ENCODE data around the gene PGP.

The PGP gene

DNA sequence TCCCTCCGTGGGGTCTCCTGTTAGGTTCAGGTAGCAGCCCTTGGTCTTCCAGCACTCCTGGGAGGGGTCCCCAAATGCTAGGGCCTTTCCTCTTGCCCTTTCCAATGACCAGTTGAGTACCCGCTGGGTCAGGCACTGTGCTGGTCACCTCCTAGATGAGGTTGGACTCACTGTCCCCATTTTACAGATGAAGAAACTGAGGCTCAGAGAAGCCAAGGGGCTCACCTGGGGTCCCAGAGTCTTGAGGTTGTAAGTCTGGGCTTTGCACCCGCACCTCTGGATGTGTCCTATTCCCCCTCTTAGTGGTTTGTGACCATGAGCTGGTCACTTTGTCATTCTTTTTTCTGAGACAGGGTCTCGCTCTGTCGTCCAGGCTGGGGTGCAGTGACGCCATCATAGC is 16.9 kb downstream of the PGP start:
- no peak for DNase-seq

DNA sequence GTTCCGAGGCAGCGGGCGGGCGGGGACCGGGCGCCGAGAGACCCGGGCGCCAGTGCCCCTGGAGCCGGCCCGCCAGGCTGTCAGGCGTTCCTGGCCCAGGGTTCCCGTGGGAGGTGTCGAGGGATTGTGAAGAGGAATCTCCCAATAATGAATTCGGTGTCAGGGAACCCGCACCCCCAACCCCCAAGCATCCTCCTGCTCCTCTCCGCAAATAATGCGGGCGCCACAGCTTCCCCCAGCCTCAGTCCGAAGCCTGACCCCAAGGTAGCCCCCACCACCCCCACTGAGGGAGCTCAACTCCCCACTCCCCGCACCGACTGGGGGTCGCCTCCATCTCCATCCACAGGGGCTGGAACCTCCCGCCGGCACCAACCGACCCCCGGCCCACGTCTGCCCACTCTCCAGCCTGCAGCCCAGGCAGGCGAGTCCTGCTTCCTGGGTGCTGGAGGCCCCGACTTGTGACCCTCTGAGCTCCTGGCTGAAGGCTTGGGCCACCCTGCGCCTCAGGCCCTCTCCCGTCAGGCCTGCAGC is 17.6 kb downstream of the PGP start:
- DNase-seq: no peak

DNA sequence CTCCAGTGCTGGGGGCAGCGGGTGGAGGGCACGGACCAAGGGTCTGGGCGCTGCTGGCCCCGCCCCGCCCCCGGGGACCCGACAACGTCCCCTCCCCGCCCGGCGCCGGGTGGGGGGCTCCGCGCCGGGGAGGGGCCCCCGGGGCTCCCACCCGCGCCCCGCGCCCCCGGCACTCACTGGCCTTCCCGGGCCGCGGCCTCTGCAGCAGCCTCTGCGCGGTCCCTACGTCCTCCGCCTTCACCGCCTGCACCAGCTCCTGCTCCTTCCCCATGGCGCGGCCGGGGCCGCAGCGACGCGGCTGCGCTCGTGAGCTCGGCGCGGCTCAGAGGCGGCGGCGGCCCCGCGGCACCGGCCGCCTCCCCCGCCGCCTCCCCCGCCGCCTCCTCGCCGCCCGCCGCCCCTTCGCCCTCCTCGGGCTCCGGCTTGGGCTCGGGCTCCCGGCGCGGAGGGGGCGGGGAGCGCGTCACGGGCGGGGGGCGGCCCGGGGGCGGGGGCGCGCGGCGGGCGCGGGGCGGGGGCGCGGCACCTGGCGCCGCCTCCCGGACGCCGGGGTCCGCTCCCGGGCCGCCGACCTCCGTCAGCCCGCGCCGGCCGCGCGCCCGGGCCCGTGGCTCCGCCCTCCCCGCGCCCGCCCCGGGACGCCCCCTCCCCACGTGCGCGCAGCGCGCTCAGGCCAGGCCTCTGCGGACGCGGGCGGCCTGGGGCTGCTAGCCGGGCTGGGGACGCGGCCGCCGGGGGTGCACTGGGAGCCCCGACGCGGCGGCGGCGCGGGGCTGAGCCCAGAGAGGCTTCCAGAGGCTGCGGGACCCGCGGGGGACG is 18.3 kb downstream of the PGP start, which contains the start of gene CASKIN1:
Gene CASKIN1 (minus strand): TSS at position 444 of the 819 bp plus-strand sequence. CDS start 173 bp downstream, at position 271.
- no peak for DNase-seq

DNA sequence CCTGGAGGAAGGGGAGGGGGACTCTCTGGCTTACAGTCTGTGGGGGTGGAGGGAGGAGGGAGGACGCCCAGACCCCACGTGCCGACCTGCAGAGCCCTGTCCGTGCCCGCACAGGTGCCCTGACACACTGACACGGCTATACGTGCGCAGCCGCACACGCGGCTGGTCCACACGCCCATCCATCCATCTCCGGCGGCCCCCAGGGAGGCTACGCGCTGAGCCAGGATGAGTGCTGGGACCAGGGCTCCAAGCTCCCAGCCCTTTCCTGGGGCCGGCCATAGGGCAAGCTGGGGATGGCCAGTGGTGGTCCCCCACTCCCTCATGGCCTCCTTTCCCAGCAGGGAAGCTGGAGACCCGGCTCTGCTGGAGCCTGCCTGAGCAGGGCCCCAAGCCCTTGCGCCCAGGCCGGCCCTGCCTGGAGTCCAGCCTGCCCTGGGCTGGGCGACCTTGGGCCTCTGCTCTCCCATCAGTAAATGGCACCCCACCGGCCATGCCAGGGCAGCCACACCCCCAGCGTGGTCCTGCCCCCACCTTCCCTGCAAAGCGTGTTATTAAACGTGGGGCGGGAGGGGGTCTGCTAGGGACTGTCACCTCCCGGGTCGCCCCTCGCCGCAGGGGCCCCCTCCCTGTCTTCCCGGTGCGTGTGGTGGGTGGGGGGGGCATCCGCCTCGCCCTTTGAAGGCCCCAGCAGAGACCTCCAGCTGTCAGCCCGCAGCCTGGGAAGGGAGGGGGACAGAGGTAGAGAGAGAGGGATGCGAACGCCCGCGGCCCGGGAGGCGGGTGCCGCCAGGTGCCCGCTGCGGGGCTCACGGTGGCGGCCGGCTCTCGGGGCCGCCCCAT is 19.1 kb downstream of the PGP start:
- DNase-seq: no peak

DNA sequence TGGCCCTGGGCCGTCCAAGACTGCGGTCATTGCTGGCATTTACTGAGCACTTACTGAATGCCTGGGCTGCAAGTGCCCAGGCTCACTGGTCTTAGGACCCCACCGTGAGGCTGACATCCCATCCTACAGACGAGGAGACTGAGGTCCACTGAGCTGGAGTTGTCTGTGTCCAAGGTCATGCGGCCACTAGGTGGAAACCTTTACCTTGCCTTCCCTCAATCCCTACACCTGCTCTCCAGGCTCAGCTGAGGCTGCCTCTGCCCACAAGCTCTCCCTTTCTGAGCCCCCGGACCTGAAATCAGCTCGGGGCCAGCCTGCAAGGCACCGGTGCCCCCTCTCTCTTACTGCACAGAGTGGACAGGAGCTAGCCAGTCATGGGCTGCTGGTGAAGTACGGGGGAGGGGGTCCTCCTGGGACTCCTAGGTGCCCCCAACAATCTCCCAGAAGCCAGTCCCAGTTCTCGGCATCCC is 19.8 kb downstream of the PGP start:
- DNase-seq: peak; percentile 48

DNA sequence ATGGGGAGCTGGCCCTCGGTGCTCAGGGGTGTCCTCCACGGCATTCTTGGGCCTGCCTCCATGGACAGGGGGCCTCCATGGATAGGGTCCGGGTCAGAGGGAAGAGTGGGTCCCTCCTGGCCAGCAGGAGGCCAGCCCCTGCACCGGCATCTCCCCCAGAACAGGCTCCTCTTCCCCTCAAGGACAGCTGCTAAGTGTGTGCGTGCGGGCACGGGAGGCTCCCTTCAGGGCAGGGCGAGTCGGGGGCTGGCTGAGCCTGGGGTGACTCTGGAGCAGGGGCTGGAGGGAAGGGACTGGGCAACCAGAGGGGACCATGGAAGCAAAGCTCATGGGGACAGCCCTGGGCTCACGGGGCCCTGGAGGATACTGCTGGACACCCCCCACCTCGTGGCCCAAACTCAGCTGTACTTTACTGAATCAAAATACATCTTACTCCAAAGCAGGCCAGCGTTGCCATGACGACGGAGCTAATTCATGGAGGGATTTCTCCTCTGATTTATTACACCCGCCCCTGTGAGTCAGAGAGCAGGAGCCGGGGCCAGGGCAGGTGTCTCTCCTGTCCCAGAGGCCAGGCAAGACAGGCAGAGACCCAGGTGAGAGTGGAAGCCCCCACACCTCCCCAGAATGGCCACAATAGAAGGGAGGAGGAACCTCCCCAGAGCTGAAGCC is 20.3 kb downstream of the PGP start:
- no peak for DNase-seq

DNA sequence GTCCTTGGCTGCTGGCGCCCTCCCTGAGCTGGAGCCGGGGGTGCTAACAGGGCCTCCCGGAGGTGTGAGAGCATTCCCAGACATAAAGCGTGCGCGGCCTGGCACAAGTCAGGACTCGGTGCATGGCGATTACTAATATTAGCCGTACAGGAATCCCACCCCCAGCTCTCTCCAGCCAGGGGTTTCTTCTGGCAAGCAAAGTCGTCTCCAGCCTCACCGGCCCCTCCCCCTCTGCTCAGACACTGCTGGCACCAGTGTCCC is 23.3 kb downstream of the PGP start:
- DNase-seq: no peak

DNA sequence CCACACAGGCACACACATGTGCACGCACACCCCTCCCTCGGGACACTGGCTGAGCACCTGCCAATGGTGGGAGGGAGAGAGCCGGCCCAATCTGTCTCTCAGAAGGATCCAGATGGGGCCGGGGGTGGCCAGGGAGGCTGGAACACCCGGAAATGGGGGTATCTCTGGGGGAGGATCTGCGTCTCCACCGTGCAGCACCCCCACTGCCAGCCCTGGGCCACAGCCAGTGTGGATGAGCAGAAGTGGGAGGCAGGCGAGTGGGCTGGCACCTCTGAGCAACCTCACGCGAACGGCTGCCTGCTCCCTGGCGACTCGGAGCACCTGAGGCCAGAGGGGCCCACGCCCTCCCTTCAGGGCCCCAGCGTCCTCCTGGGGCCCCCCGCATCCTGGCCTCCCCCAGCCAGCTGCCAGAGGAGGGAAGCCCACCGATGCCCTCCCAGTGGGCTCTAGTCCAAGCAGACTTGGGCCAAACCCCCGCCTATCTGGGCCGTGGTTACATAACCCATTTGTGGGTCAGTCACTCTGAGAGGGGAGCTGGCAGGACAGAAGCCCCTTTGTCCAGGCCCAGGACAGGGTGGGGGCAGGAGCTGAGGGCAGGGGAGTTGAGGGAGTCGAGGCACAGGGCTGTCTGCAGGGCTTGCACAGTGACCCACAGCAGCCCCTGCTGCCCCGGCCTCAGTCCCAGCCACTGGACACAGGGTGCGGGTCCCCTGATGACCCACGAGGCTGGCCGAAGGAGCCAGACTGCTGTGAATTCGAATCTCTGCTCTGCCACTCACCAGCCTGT is 23.8 kb downstream of the PGP start:
- DNase-seq: no peak

DNA sequence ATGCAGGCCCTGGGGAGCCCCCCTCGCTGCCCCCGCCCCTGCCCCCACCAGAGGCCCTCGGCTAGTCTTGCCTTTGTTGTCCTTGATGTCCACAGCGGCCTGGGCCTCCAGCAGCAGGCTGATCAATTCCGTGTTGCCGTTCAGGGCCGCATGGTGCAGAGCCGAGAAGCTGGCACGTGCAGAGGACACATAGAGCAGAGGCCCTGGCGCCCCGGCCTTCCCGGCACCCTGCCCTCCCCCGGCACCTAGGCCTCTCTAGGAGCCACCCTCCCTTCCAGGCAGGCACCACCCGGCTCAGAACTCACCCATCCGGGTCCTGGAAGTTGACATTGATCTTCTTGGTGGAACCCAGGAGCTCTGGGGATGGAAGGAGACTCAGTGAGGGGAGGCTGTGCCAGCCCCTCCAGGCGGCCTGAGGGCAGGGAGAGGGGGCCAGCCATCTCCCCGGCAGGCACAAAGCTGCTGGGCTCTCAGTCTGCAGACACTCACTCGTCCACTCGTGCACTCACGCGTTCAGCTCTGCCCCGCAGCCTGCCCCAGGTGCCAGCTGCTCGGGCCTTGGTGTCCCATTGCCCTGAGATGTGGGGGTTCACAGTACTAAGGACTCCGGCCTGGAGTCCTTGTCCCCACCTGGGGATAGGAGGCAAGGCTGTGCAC is 24.5 kb downstream of the PGP start:
- no peak for DNase-seq

DNA sequence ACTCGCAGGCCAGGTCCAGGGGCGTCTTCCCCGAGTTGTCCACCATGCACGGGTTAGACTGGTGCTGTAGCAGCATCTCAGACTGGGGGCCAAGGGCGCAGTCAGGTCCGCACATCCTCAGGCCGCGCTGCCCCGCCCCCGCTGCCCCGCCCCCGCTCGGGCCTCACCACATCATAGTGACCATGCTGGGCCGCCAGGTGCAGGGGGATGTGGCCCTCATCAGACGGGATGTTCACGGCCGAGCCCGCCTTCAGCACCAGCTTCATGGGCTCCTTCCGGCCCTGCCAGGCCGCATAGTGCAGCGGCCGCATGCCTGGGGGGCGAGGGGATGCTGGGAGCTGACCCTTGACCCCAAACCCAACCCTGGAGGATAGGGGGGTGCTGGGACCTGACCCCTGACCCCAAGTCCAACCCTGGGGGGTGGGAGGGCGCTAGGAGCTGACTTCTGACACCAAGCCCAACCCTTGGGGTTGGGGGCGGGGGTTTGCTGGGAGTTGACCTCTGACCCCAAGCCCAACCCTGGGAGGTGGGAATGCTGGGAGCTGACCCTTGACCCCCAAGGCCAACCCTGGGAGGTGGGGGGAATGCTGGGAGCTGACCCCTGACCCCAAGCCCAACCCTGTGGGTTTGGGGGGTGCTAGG is 25.3 kb downstream of the PGP start:
- DNase-seq: no peak

DNA sequence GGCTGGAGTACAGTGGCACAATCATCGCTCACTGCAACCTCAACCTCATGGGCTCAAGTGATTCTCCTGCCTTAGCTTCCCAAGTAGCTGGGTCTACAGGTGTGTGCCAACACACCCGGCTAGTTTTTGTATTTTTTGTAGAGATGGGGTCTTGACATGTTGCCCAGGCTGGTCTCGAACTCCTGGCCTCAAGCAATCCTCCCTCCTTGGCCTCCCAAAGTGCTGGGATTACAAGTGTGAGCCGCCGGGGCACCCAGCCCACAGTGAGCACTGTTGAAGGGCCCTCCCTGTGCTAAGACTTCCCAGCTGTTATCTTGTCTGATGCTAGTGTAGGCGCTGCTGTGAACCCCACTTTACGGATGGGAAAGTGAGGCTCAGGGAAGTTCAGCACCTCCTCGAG is 26.2 kb downstream of the PGP start:
- no peak for DNase-seq

DNA sequence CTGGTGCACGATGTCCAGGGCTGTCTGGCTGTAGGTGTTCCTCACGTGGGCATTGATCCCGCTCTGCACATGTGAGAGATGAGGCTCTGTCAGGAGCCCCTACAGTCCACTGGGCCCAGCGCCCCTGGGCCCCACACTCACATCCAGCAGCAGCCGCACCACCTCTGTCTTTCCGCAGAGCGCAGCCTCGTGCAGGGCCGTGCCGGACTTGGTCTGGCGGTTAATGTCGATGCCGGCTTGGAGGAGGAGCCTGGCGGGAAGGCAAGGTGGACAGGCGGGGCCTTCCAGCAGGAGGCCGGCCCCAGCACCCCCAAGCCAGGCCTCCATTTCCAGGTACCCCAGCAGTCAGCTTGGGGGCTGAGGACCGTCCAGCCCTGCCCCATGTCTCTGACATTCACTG is 27.4 kb downstream of the PGP start:
- DNase-seq: no peak

DNA sequence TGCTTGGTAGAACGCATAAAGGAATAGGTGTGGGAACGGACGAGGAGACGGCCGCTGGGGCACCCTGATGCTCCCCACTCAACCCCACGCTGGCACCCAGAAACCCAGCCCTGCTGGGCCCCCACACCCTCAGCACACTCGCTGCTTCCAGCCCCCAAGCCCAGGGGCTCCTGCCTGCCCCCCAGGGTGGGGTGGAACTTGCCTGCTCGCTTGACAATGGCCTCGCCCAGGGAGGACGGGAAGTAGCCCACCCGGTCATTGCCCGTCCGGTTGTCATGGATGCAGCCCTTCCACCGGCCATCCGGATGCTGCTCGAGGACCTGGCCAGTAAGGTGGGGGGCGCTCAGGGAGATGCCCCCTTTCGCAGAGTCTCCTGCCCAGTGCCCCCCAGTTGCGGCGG is 28.1 kb downstream of the PGP start:
- DNase-seq: no peak

DNA sequence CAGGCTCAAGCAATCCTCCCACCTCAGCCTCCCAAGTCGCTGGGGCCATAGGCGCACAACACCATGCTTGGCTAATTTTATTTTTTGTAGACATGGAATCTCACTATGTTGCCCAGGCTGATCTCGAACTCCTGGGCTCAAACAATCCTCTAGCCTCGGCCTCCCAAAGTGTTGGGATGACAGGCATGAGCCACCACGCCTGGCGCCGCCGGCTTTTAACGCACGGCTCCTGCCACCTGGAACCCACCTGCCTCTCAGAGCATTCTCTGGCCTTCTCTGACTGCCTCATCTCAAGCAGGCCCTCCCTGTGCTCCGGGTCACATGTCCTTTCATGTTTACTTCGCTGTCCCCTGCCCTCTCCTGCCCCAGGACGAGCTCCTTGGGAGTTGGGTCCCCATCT is 28.6 kb downstream of the PGP start:
- DNase-seq: no peak

DNA sequence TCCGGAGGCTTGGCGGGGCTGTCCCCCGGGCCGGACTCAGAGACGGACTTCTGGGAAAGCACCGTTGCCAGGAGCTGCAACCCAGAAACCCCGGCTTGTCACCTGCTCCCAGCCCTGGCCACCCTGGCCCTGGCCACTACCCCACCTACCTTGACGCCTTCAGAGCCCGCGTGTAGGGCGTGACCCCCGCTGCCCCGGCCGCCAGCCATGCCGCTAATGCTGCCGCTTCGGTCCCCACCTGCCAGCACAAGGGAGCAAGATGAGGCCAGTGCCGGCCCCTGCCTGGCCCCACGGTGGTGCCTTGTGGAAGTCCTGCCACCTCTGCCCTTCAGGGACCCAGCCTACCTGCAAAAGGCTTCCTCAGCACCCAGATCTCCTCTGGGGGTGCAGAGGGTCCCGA is 29.7 kb downstream of the PGP start:
- DNase-seq: no peak

DNA sequence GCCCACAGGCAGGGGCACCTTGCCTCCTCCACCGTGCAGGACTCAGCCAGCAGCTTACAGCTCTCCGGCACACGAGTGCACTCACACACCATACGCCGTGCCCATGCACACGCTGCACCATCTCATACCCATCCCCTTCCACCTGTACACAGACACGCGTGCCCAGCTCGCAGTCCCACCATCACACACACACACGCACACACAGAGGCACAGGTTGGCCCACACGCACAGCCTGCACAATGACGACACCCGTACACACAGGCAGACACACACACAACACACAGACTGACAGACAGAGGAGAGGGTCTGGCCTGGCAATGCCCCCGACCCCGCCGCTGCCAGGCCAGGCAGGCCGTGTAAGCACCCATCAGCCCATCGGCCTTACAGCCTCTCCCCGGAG is 30.3 kb downstream of the PGP start:
- DNase-seq: no peak

DNA sequence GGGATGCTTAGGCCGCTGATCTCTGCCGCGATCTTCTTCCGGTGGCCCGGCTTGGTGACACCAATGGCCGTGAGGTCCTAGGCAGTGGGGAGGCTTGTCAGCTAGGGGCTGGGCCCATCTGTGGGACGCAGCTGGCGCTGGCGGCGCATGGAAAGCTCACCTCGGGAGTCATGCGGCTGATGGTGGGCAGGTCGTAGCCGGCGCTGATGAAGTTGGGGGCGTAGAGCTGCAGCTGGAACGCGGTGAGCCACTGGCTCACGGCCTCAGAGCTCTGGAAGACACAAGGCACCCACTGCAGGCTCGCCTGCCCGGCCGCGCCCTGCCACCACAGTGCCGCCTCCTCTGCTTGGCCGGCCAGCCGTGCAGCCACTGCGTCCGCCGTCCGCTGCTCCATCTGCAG is 31.0 kb downstream of the PGP start:
- no peak for DNase-seq

DNA sequence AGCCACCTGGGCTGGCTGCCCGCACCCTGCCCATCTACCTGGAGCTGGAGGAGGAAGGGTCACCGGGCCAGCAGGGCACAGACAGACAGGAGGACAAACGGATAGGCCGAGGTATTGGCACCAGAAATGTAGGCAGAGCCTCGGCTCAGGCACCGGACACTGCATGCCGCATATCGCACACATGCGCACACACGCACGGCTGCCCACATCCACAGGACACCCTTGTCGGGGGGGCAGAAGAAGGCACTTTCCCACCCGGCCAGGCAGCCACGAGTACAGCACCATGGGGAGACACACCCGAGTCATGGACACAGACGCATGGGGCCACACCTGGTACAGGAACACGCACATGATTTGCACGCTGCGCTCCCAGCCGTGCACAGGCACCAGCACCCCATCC is 32.7 kb downstream of the PGP start:
- no peak for DNase-seq

DNA sequence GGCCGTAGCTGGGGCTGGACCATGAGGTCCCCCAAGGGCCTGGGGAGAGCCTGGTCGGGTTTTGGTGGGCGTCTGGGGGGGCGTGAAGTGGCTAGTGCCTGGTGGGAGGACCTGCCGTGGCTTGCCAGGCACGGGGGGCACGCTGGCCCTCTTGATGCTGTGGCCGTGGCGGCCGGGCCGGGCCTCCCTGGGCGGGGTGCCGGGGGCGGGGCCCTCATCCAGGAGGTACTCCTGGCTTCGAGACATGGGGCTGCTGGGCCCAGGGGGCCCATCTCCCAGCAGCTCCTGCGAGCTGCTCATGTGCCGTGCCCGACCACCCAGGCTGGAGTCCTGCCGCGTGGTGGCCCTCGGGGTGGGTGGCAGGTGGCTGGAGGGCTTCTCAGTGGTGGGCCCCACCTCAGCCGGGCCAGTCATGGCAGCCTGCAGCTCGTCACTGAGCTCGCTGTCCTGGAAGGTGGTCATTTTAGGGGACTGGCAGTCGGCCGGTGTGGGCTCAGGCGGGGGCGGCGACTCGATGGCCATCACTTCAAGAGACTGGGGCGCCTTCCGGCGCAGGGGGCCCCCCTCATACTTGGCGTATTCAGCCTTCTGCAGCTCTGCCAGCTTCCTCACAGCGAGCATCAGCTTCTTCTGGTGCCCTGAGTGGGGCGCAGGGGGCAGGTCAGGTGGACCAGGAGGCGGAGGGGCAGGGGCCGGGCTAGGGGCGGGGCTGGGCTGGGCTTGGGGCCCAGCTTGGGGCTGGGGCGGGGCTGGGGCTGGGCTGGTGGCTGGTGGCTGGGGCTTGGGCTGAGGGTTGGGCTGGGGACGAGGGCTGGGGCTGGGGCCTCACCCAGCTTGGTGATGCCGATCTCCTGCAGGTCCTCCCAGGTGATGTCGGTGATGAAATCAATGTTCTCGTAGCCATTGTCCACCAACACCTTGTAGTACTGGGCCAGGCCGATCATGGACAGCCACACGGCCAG is 33.4 kb downstream of the PGP start:
- DNase-seq: no peak

DNA sequence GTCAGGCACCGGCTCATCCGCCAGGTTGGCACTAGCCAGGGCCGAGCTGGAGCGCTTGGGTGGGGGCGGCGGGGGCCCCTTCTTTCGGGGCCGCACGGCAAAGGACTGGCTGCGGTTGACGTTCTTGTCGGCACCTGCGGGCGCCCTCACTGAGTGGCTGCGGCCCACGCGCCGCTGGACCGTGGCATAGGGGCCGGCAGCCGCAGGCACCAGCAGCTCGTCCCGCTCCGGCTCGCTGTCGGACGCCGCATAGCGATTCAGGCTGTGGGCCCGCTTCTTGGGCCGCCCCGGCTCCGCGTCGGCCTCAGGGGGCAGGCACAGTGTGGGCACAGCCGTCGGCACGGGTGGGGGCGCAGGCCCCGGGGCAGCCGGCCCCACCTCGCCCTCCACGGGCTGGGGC is 34.2 kb downstream of the PGP start:
- DNase-seq: no peak
